ENCODE measurements around the gene CKLF. TPM values are rescaled to one million over a fixed set of nuclear protein-coding genes. Genes with fewer than 3 reads are reported as not detected.

The CKLF gene
- total RNA-seq, 1 experiment from 2014 or later: 21.0 TPM

DNA sequence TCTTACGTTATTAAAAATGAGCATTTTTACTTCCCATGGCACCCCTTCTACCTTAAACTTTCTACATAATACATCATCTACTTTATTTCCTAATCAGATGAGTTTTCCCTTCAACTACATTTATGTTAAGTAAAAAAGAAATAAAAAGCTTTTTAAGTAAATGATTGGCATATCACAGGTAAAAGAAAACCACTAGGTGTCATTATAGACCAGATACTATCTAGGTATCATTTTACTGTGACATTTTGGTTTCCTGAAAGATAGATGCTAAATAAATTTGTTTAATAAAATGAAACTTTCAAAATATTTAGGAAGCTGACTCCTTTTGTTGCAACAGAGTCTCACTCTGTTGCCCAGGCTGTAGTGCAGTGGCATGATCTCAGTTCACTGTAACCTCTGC lies 10.0 kb downstream of the CKLF start:
- POLR2A ChIA-PET: no interaction called here

DNA sequence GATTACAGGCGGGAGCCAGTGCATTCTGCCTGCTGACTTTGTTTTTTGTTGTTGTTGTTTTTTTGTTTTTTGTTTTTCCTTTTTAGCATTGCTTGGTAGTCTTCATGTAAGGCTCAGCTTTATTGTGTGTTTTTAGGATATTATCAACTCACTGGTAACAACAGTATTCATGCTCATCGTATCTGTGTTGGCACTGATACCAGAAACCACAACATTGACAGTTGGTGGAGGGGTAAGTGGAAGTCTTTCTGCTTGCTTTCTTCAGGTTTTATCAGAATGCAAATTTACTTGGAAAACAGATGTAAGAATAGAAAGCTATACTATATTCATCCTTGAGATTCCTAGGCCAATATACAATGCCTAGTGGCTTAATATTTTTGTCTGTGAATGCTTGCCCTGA lies 10.6 kb downstream of the CKLF start:
- H3K27me3 Mint-ChIP-seq (ENCODE audit: low read depth): no peaks in the 10 kb centered on the region; the same call in 1 of the 2 replicates
- peaks cover 3% of the 10 kb centered on the region for H3K9me3 Mint-ChIP-seq
- ChIA-PET POLR2A (no interaction called here), CTCF (interaction anchor here (0.6 to 2.2 kb wide), 3 partner anchors 27 to 88 kb away, joined by 3 to 11 read pairs (median 4); no protein-coding TSS in a partner anchor)
- DNase-seq (ENCODE audit: low spot score): no peak
- no peaks in the 10 kb centered on the region for H3K4me1 Mint-ChIP-seq
- no peak for ATAC-seq
- H3K4me3 Mint-ChIP-seq: no peak overlapping the region
- H3K27ac Mint-ChIP-seq: no peak overlapping the region
- peaks cover 4% of the 10 kb centered on the region for H3K36me3 Mint-ChIP-seq
- TF ChIP-seq ETV6 (CRISPR knock-in tag; IDR thresholded peaks at IDR 0.05): no peak
- no peak for TF ChIP-seq CDX4 (CRISPR knock-in tag; IDR thresholded peaks at IDR 0.05; ENCODE audit: borderline replicate concordance)
- no peak for TF ChIP-seq ZBTB43 (CRISPR knock-in tag; IDR thresholded peaks at IDR 0.05)
- TF ChIP-seq, protein P1, sequence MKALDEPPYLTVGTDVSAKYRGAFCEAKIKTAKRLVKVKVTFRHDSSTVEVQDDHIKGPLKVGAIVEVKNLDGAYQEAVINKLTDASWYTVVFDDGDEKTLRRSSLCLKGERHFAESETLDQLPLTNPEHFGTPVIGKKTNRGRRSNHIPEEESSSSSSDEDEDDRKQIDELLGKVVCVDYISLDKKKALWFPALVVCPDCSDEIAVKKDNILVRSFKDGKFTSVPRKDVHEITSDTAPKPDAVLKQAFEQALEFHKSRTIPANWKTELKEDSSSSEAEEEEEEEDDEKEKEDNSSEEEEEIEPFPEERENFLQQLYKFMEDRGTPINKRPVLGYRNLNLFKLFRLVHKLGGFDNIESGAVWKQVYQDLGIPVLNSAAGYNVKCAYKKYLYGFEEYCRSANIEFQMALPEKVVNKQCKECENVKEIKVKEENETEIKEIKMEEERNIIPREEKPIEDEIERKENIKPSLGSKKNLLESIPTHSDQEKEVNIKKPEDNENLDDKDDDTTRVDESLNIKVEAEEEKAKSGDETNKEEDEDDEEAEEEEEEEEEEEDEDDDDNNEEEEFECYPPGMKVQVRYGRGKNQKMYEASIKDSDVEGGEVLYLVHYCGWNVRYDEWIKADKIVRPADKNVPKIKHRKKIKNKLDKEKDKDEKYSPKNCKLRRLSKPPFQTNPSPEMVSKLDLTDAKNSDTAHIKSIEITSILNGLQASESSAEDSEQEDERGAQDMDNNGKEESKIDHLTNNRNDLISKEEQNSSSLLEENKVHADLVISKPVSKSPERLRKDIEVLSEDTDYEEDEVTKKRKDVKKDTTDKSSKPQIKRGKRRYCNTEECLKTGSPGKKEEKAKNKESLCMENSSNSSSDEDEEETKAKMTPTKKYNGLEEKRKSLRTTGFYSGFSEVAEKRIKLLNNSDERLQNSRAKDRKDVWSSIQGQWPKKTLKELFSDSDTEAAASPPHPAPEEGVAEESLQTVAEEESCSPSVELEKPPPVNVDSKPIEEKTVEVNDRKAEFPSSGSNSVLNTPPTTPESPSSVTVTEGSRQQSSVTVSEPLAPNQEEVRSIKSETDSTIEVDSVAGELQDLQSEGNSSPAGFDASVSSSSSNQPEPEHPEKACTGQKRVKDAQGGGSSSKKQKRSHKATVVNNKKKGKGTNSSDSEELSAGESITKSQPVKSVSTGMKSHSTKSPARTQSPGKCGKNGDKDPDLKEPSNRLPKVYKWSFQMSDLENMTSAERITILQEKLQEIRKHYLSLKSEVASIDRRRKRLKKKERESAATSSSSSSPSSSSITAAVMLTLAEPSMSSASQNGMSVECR (CRISPR knock-in tag; IDR thresholded peaks at IDR 0.05; ENCODE audit: borderline replicate concordance): no peak
- TF ChIP-seq, protein P2, sequence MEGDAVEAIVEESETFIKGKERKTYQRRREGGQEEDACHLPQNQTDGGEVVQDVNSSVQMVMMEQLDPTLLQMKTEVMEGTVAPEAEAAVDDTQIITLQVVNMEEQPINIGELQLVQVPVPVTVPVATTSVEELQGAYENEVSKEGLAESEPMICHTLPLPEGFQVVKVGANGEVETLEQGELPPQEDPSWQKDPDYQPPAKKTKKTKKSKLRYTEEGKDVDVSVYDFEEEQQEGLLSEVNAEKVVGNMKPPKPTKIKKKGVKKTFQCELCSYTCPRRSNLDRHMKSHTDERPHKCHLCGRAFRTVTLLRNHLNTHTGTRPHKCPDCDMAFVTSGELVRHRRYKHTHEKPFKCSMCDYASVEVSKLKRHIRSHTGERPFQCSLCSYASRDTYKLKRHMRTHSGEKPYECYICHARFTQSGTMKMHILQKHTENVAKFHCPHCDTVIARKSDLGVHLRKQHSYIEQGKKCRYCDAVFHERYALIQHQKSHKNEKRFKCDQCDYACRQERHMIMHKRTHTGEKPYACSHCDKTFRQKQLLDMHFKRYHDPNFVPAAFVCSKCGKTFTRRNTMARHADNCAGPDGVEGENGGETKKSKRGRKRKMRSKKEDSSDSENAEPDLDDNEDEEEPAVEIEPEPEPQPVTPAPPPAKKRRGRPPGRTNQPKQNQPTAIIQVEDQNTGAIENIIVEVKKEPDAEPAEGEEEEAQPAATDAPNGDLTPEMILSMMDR (IDR thresholded peaks at IDR 0.05): no peak
- no peak for TF ChIP-seq JAZF1 (CRISPR knock-in tag; IDR thresholded peaks at IDR 0.05)
- no peak for TF ChIP-seq SMAD3 (CRISPR knock-in tag; IDR thresholded peaks at IDR 0.05; ENCODE audit: borderline replicate concordance)
- TF ChIP-seq ZMAT4 (CRISPR knock-in tag; IDR thresholded peaks at IDR 0.05): no peak
- TF ChIP-seq GABPB1 (CRISPR knock-in tag; IDR thresholded peaks at IDR 0.05): no peak
- no peak for TF ChIP-seq RORB (CRISPR knock-in tag; IDR thresholded peaks at IDR 0.05)
- no peak for TF ChIP-seq ZNF263 (CRISPR knock-in tag; IDR thresholded peaks at IDR 0.05; ENCODE audit: low read depth)
- TF ChIP-seq ATF3 (CRISPR knock-in tag; conservative IDR thresholded peaks at IDR 0.05): no peak

More for the DNA sequence above, 10.0 kb downstream of the CKLF start:
- Mint-ChIP-seq H3K36me3 (peaks cover 3% of the 10 kb centered on the region), H3K4me1 (no peaks in the 10 kb centered on the region), H3K27me3 (ENCODE audit: low read depth) (no peaks in the 10 kb centered on the region; the same call in 1 of the 2 replicates), H3K4me3 (no peak overlapping the region), H3K9me3 (peaks cover 3% of the 10 kb centered on the region), H3K27ac (no peak overlapping the region)
- TF ChIP-seq ZNF138 (CRISPR knock-in tag; conservative IDR thresholded peaks at IDR 0.05): no peak
- TF ChIP-seq ZNF263 (CRISPR knock-in tag; IDR thresholded peaks at IDR 0.05; ENCODE audit: low read depth): no peak
- TF ChIP-seq, protein P3, sequence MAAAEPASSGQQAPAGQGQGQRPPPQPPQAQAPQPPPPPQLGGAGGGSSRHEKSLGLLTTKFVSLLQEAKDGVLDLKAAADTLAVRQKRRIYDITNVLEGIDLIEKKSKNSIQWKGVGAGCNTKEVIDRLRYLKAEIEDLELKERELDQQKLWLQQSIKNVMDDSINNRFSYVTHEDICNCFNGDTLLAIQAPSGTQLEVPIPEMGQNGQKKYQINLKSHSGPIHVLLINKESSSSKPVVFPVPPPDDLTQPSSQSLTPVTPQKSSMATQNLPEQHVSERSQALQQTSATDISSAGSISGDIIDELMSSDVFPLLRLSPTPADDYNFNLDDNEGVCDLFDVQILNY (CRISPR knock-in tag; IDR thresholded peaks at IDR 0.05): no peak
- no peak for TF ChIP-seq ATF3 (CRISPR knock-in tag; conservative IDR thresholded peaks at IDR 0.05)
- TF ChIP-seq MYBL2 (CRISPR knock-in tag; IDR thresholded peaks at IDR 0.05): no peak
- TF ChIP-seq RORB (CRISPR knock-in tag; IDR thresholded peaks at IDR 0.05): no peak
- TF ChIP-seq NFYB (CRISPR knock-in tag; conservative IDR thresholded peaks at IDR 0.05; ENCODE audit: low read depth): no peak
- TF ChIP-seq ZBTB21 (CRISPR knock-in tag; IDR thresholded peaks at IDR 0.05; ENCODE audit: borderline replicate concordance): no peak
- TF ChIP-seq CREB1 (CRISPR knock-in tag; IDR thresholded peaks at IDR 0.05): no peak
- no peak for TF ChIP-seq FOXJ3 (CRISPR knock-in tag; IDR thresholded peaks at IDR 0.05; ENCODE audit: borderline replicate concordance)
- no peak for TF ChIP-seq ZNF512 (CRISPR knock-in tag; IDR thresholded peaks at IDR 0.05; ENCODE audit: borderline replicate concordance)
- TF ChIP-seq TEAD1 (CRISPR knock-in tag; IDR thresholded peaks at IDR 0.05): no peak
- ATAC-seq: no peak
- no peak for DNase-seq (ENCODE audit: low spot score)
- CTCF ChIA-PET: interaction anchor here (0.6 to 2.2 kb wide), 6 partner anchors 8 to 89 kb away, joined by 3 to 11 read pairs (median 4); partner anchors contain the start of genes CKLF and CMTM2

All from WTC11 (cell line).